HG02938 (cell line): ENCODE measurements around the gene ADSL.
"Not testable (repeated sequence)": the region's sequence is repeated elsewhere in the genome, so short reads cannot be mapped to it uniquely, and the experiment has no call there.

Experiments
- ATAC-seq: cut with Tn5 transposase; IDR thresholded peaks from one replicate; pipeline ENCODE4 v1.9.1; 2021; ENCODE audit warnings: mild to moderate bottlenecking, moderate library complexity; ENCODE audit not compliant: unreplicated experiment

The ADSL gene

DNA sequence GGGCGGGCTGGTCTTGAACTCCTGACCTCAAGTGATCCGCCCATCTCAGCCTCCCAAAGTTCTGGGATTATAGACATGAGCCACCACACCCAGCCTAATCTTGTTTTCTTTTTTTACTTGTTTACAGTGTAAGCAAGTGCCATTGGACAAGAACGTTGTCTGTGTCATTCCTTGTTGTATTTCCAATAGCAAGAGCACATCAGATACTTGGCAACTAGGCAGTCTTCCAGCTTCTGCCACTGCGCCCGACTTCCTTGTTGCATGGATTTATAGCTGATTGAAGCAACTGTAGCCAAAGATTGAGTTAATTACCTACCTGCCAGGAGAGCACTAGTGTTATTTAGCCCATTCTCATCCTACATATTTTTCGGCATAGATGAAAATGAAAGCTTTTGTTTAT lies 21.0 kb downstream of the ADSL start:
- no peak for ATAC-seq

DNA sequence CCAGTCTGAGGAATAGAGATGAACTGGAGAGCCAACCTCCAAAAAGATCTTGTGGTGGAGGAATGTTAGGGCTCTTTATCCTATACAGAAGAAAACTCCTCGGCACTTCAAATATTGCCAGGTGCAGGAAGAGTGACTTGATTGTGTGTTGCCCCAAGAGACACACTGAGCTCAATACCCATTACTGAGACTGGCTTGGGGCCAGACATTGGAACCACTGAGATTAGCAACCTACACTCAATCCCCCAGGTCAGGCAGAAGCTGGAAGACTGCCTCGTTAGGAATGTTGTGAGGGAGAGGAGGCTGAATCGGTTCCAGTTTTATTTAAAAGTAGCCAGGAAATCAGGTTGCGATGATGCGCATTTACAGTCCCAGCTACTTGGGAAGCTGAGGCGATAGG lies 21.7 kb downstream of the ADSL start:
- no peak for ATAC-seq

GRCh38 chr22:40368836-40369235 lies 22.5 kb downstream of the ADSL start:
- ATAC-seq, result no peak

DNA sequence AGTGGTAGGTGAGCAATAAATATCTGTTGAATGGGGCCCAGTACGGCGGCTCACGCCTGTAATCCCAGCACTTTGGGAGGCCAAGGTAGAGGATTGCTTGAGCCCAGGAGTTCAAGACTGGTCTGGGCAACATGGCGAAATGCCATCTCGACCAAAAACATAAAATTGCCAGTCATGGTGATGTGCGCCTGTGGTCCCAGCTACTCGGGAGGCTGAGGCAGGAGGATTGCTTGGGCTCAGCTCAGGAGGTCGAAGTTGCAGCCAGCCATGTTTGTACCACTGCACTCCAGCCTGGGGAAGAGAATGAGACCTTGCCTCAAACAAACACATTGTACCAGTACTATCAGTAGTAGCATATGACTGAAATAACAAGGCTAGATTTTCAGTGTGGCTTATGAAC lies 28.3 kb downstream of the ADSL start:
- no peak for ATAC-seq

DNA sequence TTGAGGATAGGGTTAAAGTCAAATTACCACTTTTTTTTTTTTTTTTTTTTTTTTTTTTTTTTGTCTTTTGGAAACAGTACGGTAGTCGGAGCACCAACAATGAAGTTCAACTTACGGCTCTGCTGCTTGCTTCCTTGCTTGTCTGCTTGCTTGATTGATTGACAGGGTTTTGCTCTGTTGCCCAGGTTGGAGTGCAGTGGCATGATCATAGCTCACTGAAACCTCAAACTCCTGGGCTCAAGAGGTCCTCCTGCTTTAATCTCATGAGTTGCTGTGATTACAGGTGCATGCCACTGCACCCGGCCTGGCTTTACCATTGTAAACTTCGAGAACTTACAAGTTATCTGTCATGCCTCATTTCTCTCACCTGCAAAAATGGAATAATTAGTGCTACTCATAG lies 29.8 kb downstream of the ADSL start:
- no peak for ATAC-seq

DNA sequence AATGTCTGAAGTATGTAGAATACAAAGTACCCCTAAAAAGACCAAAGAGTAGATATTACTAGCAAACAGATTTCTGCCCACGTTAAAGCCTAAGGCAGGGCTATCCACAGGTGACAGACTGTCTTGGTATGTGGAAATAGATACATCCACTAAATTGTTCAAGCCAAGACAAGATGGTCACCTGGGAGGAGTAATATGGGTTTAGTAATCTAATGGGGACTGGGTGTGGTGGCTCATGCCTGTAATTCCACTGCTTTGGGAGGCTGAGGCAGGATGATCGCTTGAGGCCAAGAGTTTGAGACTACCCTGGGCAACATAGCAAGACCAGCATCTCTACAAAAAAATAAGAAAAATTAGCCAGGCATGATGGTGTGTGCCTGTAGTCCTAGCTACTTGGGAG lies 31.6 kb downstream of the ADSL start:
- ATAC-seq, result no peak

DNA sequence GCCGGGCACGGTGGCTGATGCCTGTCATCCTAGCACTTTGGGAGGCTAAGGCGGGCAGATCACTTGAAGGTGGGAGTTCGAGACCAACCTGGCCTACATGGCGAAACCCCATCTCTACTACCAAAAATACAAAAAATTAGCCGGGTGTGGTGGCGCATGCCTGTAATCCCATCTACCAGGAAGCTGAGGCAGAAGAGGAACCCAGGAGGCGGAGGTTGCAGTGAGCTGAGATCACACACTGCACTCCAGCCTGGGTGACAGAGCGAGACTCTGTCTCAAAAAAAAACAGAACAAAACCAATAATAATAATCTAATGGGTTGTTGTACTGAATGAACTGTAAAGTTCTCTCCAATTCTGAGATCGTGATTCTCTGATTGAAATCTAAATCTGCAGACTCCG lies 32.1 kb downstream of the ADSL start:
- ATAC-seq, result not testable (repeated sequence)

GRCh38 chr22:40381461-40381860 lies 35.2 kb downstream of the ADSL start:
- ATAC-seq, result no peak

- ATAC-seq, result no peak
These were observed 37.6 kb downstream of the ADSL start for GRCh38 chr22:40383905-40384304.

- no peak for ATAC-seq
These were observed 38.9 kb downstream of the ADSL start for GRCh38 chr22:40385036-40385782.

DNA sequence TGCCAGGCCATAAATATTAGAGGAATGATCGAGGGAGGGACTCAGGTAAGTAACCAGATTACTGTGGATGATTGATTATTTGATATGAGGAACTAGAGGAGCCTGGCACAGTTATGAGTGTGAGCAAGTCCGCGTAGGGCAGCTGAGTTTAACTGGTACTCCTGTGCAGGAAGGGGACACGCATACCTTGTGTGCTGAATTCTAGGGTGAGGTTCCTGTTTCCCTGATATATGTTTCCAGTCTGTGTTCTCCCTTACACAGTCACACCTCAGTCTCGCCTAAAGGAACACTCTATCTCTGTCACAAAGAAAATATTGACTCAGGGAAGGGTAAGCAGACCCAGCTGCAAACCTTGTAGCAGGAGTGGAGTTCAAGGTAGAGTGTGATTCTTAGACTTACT lies 41.4 kb downstream of the ADSL start:
- no peak for ATAC-seq

DNA sequence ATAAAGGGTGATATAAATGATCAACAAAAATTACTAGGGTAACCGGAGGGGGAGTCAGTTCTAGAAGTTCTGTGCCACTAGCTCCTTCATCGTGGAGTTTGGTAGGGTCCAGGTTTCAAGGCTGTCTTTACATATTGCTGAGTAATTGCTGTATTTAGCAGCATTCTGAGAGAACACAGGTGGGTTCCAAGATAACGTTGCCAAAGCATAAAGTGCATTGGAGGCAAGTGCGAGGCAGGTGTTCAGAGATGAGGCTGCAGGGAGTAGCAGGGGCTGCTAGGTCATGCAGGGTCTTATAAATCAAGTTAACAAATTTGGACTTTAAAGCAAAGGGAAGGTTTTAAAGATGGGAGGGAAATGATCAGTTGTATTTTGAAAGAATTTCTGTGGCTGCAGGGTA lies 41.9 kb downstream of the ADSL start:
- ATAC-seq, result no peak

DNA sequence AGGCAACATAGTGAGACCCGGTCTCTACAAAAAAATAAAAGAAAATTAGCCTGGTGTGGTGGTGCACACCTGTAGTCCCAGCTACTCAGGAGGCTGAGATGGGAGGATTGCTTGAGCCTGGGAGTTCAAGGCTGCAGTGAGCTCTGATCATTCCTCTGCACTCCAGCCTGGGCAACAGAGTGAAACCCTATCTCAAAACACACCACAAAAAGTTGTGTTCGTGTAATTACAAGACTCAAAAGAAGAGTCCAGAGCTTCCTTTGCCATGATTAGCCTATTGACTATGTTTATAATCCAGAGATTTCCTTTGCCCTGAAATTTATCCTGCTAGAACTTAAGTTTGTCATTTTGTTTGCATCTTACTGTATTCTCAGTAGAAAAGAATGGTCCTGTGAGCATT lies 45.1 kb downstream of the ADSL start:
- no peak for ATAC-seq

- no peak for ATAC-seq
These were observed 46.3 kb downstream of the ADSL start for GRCh38 chr22:40392618-40393017.

DNA sequence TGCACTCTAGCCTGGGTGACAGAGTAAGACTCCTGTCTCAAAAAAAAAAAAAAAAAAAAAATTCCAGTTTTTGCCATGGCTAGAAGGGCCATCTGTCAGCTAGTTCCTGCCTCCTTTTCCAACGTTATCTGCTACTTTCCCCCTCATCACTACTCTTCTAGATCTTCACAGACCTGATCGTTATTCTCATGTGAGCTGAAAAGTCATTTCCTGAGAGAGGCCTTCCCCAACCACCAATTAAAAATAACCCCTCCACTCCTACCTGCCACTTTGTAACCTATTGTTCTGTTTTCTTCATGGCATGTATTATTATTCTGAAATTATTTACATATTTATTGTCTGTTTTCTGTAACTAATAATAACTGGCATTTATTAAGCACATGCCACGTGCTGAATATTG lies 48.3 kb downstream of the ADSL start:
- no peak for ATAC-seq

DNA sequence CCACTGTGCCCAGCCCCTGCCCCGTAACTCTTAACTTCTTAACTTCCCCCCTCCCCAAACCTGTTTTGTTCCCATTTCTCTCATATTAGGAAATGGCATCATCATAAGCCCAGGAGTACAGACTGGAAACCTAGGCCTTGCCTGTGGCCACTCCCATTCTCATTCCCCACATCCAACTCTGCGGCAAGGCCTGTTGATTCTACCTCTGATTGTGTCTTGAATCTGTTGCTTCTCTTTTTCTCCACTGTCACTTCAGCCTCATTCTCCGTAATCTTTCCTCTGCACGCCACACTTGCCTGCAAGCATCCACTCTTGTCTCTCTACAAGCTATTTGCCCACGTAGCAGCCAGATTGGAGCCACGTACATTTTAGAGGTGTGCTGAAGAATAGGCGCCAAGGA lies 49.3 kb downstream of the ADSL start:
- ATAC-seq, result no peak

DNA sequence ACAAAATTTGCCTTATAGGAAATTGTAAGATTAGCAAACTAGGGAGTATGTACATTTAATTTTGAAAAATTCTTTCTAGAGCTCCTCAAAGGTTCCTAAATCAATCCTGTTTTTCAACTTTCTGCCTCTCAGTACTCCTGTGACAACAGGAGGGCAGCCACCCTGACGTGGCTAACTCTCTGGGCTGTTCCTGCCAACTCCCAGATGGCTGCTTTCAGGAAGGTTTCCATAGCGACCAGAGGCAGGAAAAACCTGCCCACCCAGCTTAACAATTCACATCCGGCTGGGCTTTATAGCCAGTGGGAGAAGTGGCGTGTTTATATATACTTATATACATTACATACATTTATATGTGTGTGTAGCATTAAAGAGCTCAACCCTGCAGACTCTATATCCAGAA lies 50.6 kb downstream of the ADSL start:
- no peak for ATAC-seq

GRCh38 chr22:40397396-40397795 lies 51.1 kb downstream of the ADSL start:
- ATAC-seq, result no peak

DNA sequence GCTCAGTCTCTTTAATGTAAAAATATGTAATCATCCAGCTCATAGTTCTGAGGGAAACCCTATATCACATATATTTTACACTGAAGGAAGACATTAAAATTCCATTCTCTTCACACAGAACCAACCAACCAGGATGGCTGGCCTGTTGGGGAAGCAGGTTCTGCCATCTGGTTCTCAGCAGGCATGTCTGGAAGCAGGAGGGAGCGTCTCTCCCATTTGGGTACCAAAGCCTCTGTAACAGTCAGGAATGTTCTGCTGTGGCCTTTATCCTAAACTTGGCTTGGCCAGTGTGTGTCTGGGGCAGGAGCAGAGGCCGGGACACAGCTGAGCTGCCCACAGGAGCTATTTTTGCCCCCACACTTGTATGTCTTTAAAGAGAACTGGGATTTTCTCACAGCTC lies 53.3 kb downstream of the ADSL start:
- no peak for ATAC-seq

- ATAC-seq, result no peak
These were observed 53.9 kb downstream of the ADSL start for GRCh38 chr22:40400159-40400558.

GRCh38 chr22:40401532-40401931 lies 55.2 kb downstream of the ADSL start:
- ATAC-seq, result no peak

- no peak for ATAC-seq
These were observed 55.7 kb downstream of the ADSL start for GRCh38 chr22:40401981-40402406.

- no peak for ATAC-seq
These were observed 56.8 kb downstream of the ADSL start for GRCh38 chr22:40403141-40403540.
